Coronary artery (tissue), 2 donors: ENCODE data around the gene SBSN.

Experiments
- DNase-seq: peaks from one replicate; pipeline ENCODE4 v3.0.0-alpha.2; 2017; ENCODE audit warnings: low spot score
- H3K27ac ChIP-seq, 2 donors: fragments of 200-600 bp; sonication (generic); one replicate each; pipeline ENCODE4 v1.5.1; 2016 to 2019
- H3K4me3 ChIP-seq: fragments of 200-600 bp; sonication (generic); 2 replicates; pipeline ENCODE4 v1.5.1; 2016; ENCODE audit warnings: mild to moderate bottlenecking, moderate library complexity
- TF ChIP-seq, protein P1 (sequence below): fragments of 200-600 bp; sonication (generic); IDR thresholded peaks from one replicate; pipeline ENCODE4 v1.5.1; 2019; ENCODE audit warnings: antibody characterized with exemption

Gene SBSN

DNA sequence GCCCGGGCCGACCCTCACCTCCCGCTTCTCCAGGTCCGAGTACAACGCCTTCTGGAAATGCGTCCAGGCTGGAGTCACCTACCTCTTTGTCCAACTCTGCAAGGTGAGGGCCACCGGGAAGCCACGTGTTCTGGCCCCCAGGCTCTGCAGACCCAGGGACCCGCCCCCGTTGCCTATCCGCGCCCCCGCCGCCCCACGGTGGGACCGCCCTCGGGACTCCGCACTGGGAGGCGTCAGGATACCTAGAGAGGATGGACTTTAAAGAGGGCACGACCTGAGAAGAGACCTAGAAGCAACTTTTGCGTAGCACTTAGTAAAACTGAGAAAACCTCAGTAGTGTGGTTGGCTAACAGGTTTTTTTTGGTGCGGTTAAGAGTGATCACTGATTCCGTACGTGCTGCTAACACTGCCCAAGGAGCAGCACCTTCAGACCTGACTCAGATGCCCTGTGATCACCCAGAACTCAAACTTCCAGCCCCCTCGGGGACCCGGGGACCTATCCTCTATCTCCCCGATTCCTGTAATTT, 17.8 kb upstream of the SBSN start:
- H3K27ac ChIP-seq, result peak overlapping the region; percentile 46 to 91
- DNase-seq, result no peak
- TF ChIP-seq, protein P1, sequence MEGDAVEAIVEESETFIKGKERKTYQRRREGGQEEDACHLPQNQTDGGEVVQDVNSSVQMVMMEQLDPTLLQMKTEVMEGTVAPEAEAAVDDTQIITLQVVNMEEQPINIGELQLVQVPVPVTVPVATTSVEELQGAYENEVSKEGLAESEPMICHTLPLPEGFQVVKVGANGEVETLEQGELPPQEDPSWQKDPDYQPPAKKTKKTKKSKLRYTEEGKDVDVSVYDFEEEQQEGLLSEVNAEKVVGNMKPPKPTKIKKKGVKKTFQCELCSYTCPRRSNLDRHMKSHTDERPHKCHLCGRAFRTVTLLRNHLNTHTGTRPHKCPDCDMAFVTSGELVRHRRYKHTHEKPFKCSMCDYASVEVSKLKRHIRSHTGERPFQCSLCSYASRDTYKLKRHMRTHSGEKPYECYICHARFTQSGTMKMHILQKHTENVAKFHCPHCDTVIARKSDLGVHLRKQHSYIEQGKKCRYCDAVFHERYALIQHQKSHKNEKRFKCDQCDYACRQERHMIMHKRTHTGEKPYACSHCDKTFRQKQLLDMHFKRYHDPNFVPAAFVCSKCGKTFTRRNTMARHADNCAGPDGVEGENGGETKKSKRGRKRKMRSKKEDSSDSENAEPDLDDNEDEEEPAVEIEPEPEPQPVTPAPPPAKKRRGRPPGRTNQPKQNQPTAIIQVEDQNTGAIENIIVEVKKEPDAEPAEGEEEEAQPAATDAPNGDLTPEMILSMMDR, result no peak
- H3K4me3 ChIP-seq, result peak overlapping the region; percentile 92

GRCh38 chr19:35545001-35545854, 17.1 kb upstream of the SBSN start, which contains the start of gene TMEM147:
Gene TMEM147, plus strand, starts transcription at chr19:35545626. Its CDS starts 114 bp downstream, at chr19:35545740.
- TF ChIP-seq, protein P1, result no peak
- Histone ChIP-seq H3K27ac (peak within 1 kb of the TSS; percentile 46 to 91), H3K4me3 (peak within 1 kb of the TSS; percentile 92)
- DNase-seq, result peak; percentile 92

GRCh38 chr19:35544110-35544802, 16.1 kb upstream of the SBSN start:
- no peak for DNase-seq
- Histone ChIP-seq H3K4me3 (peak overlapping the region; percentile 92), H3K27ac (peak overlapping the region in 1 of 2 donors; percentile 91)
- TF ChIP-seq, protein P1, result no peak

DNA sequence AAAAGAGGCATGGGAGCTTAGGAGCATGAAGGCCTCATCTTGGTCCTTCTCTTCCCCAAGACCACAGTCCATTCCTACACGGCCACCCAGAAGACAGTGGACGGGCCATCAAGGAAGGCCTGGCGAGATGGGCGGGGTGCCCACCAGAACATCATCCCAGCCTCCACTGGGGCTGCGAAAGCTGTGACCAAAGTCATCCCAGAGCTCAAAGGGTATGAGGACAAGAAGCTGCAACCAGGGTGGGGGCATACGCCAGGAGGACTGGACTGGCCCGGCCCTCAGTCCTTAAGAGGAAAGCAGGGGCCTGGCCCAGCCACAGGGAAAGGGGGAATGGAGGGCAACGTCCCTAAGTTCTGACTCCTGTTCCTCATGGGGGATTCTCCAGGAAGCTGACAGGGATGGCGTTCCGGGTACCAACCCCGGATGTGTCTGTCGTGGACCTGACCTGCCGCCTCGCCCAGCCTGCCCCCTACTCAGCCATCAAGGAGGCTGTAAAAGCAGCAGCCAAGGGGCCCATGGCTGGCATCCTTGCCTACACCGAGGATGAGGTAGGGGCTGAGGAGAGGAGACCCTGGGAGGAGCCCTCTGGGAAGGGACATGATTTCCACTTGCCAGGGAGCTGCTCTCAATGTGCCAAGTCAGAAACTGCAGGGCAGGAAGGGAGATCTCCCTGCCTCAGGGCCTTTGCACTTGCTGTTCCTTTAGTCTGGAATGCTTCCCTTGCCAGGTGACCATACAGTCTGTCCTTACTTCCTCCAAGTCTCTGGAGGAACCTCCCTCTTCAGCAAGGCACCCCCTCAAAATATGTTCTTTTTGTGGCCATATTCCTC, 15.4 kb upstream of the SBSN start:
- no peak overlapping the region for H3K27ac ChIP-seq
- no peak for DNase-seq
- H3K4me3 ChIP-seq, result no peak overlapping the region
- TF ChIP-seq, protein P1, result no peak

- H3K4me3 ChIP-seq, result no peak overlapping the region
- TF ChIP-seq, protein P1, result no peak
- no peak for DNase-seq
- no peak overlapping the region for H3K27ac ChIP-seq
Measured at GRCh38 chr19:35542209-35542608, 14.1 kb upstream of the SBSN start.

DNA sequence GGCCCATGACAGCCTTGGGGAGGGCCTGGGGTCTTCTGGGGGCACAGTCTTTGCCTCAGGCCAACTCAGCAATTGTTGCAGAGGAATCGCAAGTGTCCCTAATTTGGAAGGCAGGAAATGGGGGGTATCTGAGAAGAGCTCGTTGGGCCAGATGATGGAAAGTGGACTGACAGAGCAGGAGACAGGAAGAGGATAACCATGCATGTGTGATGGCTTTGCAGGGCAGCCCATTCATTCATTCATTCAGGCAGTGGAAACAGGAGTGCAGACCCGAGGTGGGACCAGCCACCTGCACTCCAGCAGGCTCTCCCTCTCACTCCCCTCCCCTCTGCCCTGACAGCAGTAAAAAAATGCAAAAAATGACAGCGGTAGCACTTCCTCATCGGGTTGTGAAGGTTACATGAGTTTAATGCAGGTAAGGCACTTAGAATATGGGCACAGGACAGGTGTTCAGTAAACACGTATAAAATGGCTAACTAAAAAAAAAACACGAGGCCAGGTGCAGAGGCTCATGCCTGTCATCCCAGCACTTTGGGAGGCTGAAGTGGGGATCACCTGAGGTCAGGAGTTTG, 12.3 kb upstream of the SBSN start:
- TF ChIP-seq, protein P1, result no peak
- no peak overlapping the region for H3K27ac ChIP-seq
- H3K4me3 ChIP-seq, result no peak overlapping the region
- DNase-seq, result no peak
